HG02571 (cell line): Measurements from ENCODE around the gene FEZ2.

Experiments
- ATAC-seq: cut with Tn5 transposase; IDR thresholded peaks from one replicate; pipeline ENCODE4 v1.9.1; 2021; ENCODE audit warnings: mild to moderate bottlenecking, moderate library complexity; ENCODE audit not compliant: unreplicated experiment

Gene FEZ2

GRCh38 chr2:36534275-36534799 lies 63.6 kb downstream of the FEZ2 start:
- no peak for ATAC-seq

GRCh38 chr2:36530983-36531354 lies 67.0 kb downstream of the FEZ2 start:
- no peak for ATAC-seq

- peak; percentile 60 for ATAC-seq
Measured at GRCh38 chr2:36530178-36530982, 67.6 kb downstream of the FEZ2 start.

- no peak for ATAC-seq
Measured at GRCh38 chr2:36528766-36529392, 69.1 kb downstream of the FEZ2 start.

GRCh38 chr2:36528274-36528673 lies 69.7 kb downstream of the FEZ2 start:
- ATAC-seq: peak; percentile 73

- no peak for ATAC-seq
Measured at GRCh38 chr2:36526226-36526625, 71.7 kb downstream of the FEZ2 start.

GRCh38 chr2:36525245-36525644 lies 72.7 kb downstream of the FEZ2 start:
- no peak for ATAC-seq

- ATAC-seq: no peak
Measured at GRCh38 chr2:36523153-36523552, 74.8 kb downstream of the FEZ2 start.

GRCh38 chr2:36520431-36520830 lies 77.5 kb downstream of the FEZ2 start:
- ATAC-seq: no peak

GRCh38 chr2:36516136-36516870 lies 81.7 kb downstream of the FEZ2 start:
- no peak for ATAC-seq

GRCh38 chr2:36515538-36515937 lies 82.4 kb downstream of the FEZ2 start:
- no peak for ATAC-seq

- ATAC-seq: peak; percentile 49
Measured at GRCh38 chr2:36513661-36514060, 84.3 kb downstream of the FEZ2 start.

GRCh38 chr2:36512705-36513104 lies 85.3 kb downstream of the FEZ2 start:
- ATAC-seq: no peak

GRCh38 chr2:36511858-36512603 lies 85.9 kb downstream of the FEZ2 start:
- no peak for ATAC-seq

GRCh38 chr2:36509075-36509474 lies 88.9 kb downstream of the FEZ2 start:
- no peak for ATAC-seq

- peak; percentile 70 for ATAC-seq
Measured at GRCh38 chr2:36507408-36507812, 90.6 kb downstream of the FEZ2 start.
